Activated T-helper 1 cell treated with anti-CD3 and anti-CD28 coated beads, Interleukin-12 subunit alpha, Interleukin-12 subunit beta, Interleukin-2, Interleukin-4 antibody, amounts not matched to agents 30 ng/mL and 10 ng/mL and 1 ng/mL, durations not matched to agents 14 hours and 24 hours and 36 hours (primary cell): ENCODE results near the gene PRKCZ. TPM values are rescaled to one million over a fixed set of nuclear protein-coding genes. Genes with fewer than 3 reads are reported as not detected.

Source experiments
- DNase-seq: peaks from one replicate; pipeline ENCODE4 v3.0.0; 2021; ENCODE audit warnings: low spot score
- H3K27ac Mint-ChIP-seq: one replicate; pipeline ENCODE4 v1.8.0; 2021; ENCODE audit warnings: mild to moderate bottlenecking, mixed read lengths
- H3K27me3 Mint-ChIP-seq: one replicate; pipeline ENCODE4 v1.8.0; 2022; ENCODE audit warnings: mild to moderate bottlenecking, moderate library complexity, mixed read lengths; ENCODE audit not compliant: insufficient read depth
- H3K36me3 Mint-ChIP-seq: one replicate; pipeline ENCODE4 v1.8.0; 2021; ENCODE audit warnings: low read depth, mixed read lengths
- H3K4me1 Mint-ChIP-seq: one replicate; pipeline ENCODE4 v1.8.0; 2021; ENCODE audit warnings: low read depth, mixed read lengths
- H3K4me3 Mint-ChIP-seq: one replicate; pipeline ENCODE4 v1.8.0; 2021; ENCODE audit warnings: mild to moderate bottlenecking, moderate library complexity, mixed read lengths
- H3K9me3 Mint-ChIP-seq: one replicate; pipeline ENCODE4 v1.8.0; 2021; ENCODE audit warnings: mixed read lengths
- intact Hi-C: fragments of 100-400 bp; cut with micrococcal nuclease; formaldehyde crosslinking; loops from one replicate; pipeline ENCODE4 v1.15.1; 2024
- total RNA-seq: library from RNA; stranded (reverse); gene quantifications from 2 replicates; pipeline ENCODE4 v1.2.3, GENCODE V29; 2022

PRKCZ gene
- total RNA-seq, 1 donor from 2014 or later = 4.1 TPM

- H3K4me3 Mint-ChIP-seq = no peak within 1 kb of the TSS
- H3K36me3 Mint-ChIP-seq = no peaks in the 10 kb centered on the region
- no peak for DNase-seq
- peaks cover 38% of the 10 kb centered on the region for H3K27me3 Mint-ChIP-seq
- no peaks in the 10 kb centered on the region for H3K9me3 Mint-ChIP-seq
- H3K27ac Mint-ChIP-seq = peak within 1 kb of the TSS; percentile 40
- intact Hi-C loops = loop anchor here (2.0 kb wide), 1 partner anchor 22 kb away; no protein-coding TSS in a partner anchor
- no peaks in the 10 kb centered on the region for H3K4me1 Mint-ChIP-seq
Observed at GRCh38 chr1:2019172-2019543, 31.1 kb upstream of the PRKCZ start, which contains the start of gene GABRD. GABRD (plus strand) TSS chr1:2019345; CDS start chr1:2019424, 79 bp downstream.

- no peaks in the 10 kb centered on the region for H3K9me3 Mint-ChIP-seq
- intact Hi-C loops = loop anchor here (2.0 kb wide), 1 partner anchor 23 kb away; no protein-coding TSS in a partner anchor
- no peak overlapping the region for H3K27ac Mint-ChIP-seq
- no peak for DNase-seq
- no peaks in the 10 kb centered on the region for H3K36me3 Mint-ChIP-seq
- no peak overlapping the region for H3K4me3 Mint-ChIP-seq
- peaks cover 37% of the 10 kb centered on the region for H3K27me3 Mint-ChIP-seq
- H3K4me1 Mint-ChIP-seq = no peaks in the 10 kb centered on the region
Observed at GRCh38 chr1:2019571-2020309, 30.5 kb upstream of the PRKCZ start.

GRCh38 chr1:2020310-2020655 lies 29.9 kb upstream of the PRKCZ start:
- H3K36me3 Mint-ChIP-seq = no peaks in the 10 kb centered on the region
- no peak for DNase-seq
- no peak overlapping the region for H3K4me3 Mint-ChIP-seq
- H3K4me1 Mint-ChIP-seq = no peaks in the 10 kb centered on the region
- intact Hi-C loops = no loop called here
- no peaks in the 10 kb centered on the region for H3K9me3 Mint-ChIP-seq
- no peak overlapping the region for H3K27ac Mint-ChIP-seq
- peaks cover 35% of the 10 kb centered on the region for H3K27me3 Mint-ChIP-seq

GRCh38 chr1:2021550-2021949 lies 28.7 kb upstream of the PRKCZ start:
- H3K4me3 Mint-ChIP-seq = no peak overlapping the region
- H3K9me3 Mint-ChIP-seq = no peaks in the 10 kb centered on the region
- no peak overlapping the region for H3K27ac Mint-ChIP-seq
- intact Hi-C loops = no loop called here
- H3K27me3 Mint-ChIP-seq = peaks cover 31% of the 10 kb centered on the region
- H3K36me3 Mint-ChIP-seq = no peaks in the 10 kb centered on the region
- DNase-seq = no peak
- no peaks in the 10 kb centered on the region for H3K4me1 Mint-ChIP-seq

GRCh38 chr1:2022063-2022770 lies 28.0 kb upstream of the PRKCZ start:
- H3K27me3 Mint-ChIP-seq = peaks cover 27% of the 10 kb centered on the region
- intact Hi-C loops = no loop called here
- DNase-seq = no peak
- H3K9me3 Mint-ChIP-seq = no peaks in the 10 kb centered on the region
- H3K36me3 Mint-ChIP-seq = no peaks in the 10 kb centered on the region
- H3K27ac Mint-ChIP-seq = no peak overlapping the region
- no peaks in the 10 kb centered on the region for H3K4me1 Mint-ChIP-seq
- no peak overlapping the region for H3K4me3 Mint-ChIP-seq

GRCh38 chr1:2023187-2023586 lies 27.0 kb upstream of the PRKCZ start:
- Mint-ChIP-seq H3K4me3 (no peak overlapping the region), H3K4me1 (no peaks in the 10 kb centered on the region), H3K9me3 (no peaks in the 10 kb centered on the region), H3K27ac (no peak overlapping the region), H3K27me3 (peaks cover 20% of the 10 kb centered on the region), H3K36me3 (no peaks in the 10 kb centered on the region)
- no peak for DNase-seq
- intact Hi-C loops = no loop called here

GRCh38 chr1:2024451-2024850 lies 25.8 kb upstream of the PRKCZ start:
- no peak for DNase-seq
- no peaks in the 10 kb centered on the region for H3K9me3 Mint-ChIP-seq
- H3K4me3 Mint-ChIP-seq = no peak overlapping the region
- peaks cover 15% of the 10 kb centered on the region for H3K27me3 Mint-ChIP-seq
- H3K4me1 Mint-ChIP-seq = no peaks in the 10 kb centered on the region
- H3K27ac Mint-ChIP-seq = no peak overlapping the region
- no peaks in the 10 kb centered on the region for H3K36me3 Mint-ChIP-seq
- intact Hi-C loops = no loop called here

GRCh38 chr1:2024887-2025286 lies 25.3 kb upstream of the PRKCZ start:
- no peak overlapping the region for H3K27ac Mint-ChIP-seq

GRCh38 chr1:2025491-2025981 lies 24.7 kb upstream of the PRKCZ start:
- no peaks in the 10 kb centered on the region for H3K4me1 Mint-ChIP-seq
- no peaks in the 10 kb centered on the region for H3K36me3 Mint-ChIP-seq
- no peak for DNase-seq
- H3K9me3 Mint-ChIP-seq = no peaks in the 10 kb centered on the region
- no peak overlapping the region for H3K27ac Mint-ChIP-seq
- H3K4me3 Mint-ChIP-seq = no peak overlapping the region
- intact Hi-C loops = no loop called here
- H3K27me3 Mint-ChIP-seq = peaks cover 8% of the 10 kb centered on the region

More at GRCh38 chr1:2024887-2025286, 25.3 kb upstream of the PRKCZ start:
- Mint-ChIP-seq H3K36me3 (no peaks in the 10 kb centered on the region), H3K4me1 (no peaks in the 10 kb centered on the region), H3K4me3 (no peak overlapping the region), H3K27me3 (peaks cover 13% of the 10 kb centered on the region), H3K9me3 (no peaks in the 10 kb centered on the region)
- intact Hi-C loops = no loop called here
- DNase-seq = no peak

GRCh38 chr1:2027961-2028583 lies 22.1 kb upstream of the PRKCZ start:
- Mint-ChIP-seq H3K4me1 (no peaks in the 10 kb centered on the region), H3K4me3 (no peak overlapping the region), H3K27ac (no peak overlapping the region), H3K36me3 (no peaks in the 10 kb centered on the region), H3K27me3 (no peaks in the 10 kb centered on the region), H3K9me3 (no peaks in the 10 kb centered on the region)
- intact Hi-C loops = no loop called here
- no peak for DNase-seq

- Mint-ChIP-seq H3K27ac (no peak overlapping the region), H3K36me3 (no peaks in the 10 kb centered on the region), H3K4me3 (no peak overlapping the region), H3K4me1 (no peaks in the 10 kb centered on the region), H3K27me3 (no peaks in the 10 kb centered on the region), H3K9me3 (no peaks in the 10 kb centered on the region)
- intact Hi-C loops = no loop called here
- no peak for DNase-seq
Observed at GRCh38 chr1:2028870-2029560, 21.2 kb upstream of the PRKCZ start.

GRCh38 chr1:2029561-2029960 lies 20.6 kb upstream of the PRKCZ start:
- Mint-ChIP-seq H3K9me3 (no peaks in the 10 kb centered on the region), H3K27ac (no peak overlapping the region), H3K27me3 (peaks cover 3% of the 10 kb centered on the region), H3K4me1 (no peaks in the 10 kb centered on the region), H3K4me3 (no peak overlapping the region), H3K36me3 (no peaks in the 10 kb centered on the region)
- intact Hi-C loops = no loop called here
- no peak for DNase-seq
